ENCODE results near the gene INTU. TPM values are rescaled to one million over a fixed set of nuclear protein-coding genes. Genes with fewer than 3 reads are reported as not detected.

Gene INTU
- polyA plus RNA-seq, 2 of the 4 experiments (the other 2 are of a cell fraction) = 1.8 to 4.7 TPM

DNA sequence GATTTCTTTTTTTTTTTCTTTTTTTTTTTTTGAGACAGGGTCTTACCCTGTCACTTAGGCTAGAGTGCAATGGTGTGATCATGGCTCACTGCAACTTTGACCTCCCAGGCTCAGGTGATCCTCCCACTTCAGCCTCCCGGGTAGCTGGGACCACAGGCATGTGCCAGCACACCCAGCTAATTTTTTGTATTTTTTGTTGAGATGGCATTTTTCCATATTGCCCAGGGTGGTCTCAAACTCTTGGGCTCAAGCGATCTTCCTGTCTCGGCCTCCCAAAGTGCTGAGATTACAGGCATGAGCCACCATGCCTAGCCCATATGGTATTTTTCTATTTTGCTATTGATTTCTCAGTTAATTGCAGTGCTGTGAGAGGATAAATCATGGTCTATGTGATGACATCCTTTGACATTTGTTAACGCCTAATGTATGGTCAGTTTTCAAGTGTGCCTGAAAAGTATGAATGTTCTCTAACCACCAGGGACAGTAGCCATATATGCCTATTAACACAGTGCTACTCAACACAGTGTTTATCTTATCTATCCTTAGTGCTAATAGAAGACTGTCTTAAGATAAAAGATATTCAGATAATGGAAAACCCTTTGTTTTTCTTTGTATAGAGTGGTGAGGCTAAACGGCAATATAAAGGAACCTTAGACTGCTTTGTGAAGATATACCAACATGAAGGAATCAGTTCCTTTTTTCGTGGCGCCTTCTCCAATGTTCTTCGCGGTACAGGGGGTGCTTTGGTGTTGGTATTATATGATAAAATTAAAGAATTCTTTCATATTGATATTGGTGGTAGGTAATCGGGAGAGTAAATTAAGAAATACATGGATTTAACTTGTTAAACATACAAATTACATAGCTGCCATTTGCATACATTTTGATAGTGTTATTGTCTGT is 140.3 kb downstream of the INTU start:
- H3K9me3 ChIP-seq = no peaks in the 10 kb centered on the region
- CTCF ChIA-PET = interaction anchor here (0.6 kb wide), 1 partner anchor 49 kb away, joined by 3 read pairs; no protein-coding TSS in a partner anchor
- TF ChIP-seq EP300 (IDR thresholded peaks at IDR 0.05) (no peak), MAFK (IDR thresholded peaks at IDR 0.05; ENCODE audit: partially characterized antibody) (peak; percentile 27)
- H3K27ac ChIP-seq = no peak overlapping the region
- peaks cover 6% of the 10 kb centered on the region; the same call in 1 of the 3 replicates for H3K4me1 ChIP-seq
- ATAC-seq (no peak), DNase-seq (ENCODE audit: low read depth in 1 of 2, low spot score in 1 of 2) (no peak), FAIRE-seq (no peak)
- no peak overlapping the region for H3K4me2 ChIP-seq
- H3K4me3 ChIP-seq = no peak overlapping the region
- POLR2A ChIA-PET = no interaction called here
- WGBS (ENCODE audit: missing lambda C conversion rate) = 90% methylated on average over 10 of the region's 10 CpGs

DNA sequence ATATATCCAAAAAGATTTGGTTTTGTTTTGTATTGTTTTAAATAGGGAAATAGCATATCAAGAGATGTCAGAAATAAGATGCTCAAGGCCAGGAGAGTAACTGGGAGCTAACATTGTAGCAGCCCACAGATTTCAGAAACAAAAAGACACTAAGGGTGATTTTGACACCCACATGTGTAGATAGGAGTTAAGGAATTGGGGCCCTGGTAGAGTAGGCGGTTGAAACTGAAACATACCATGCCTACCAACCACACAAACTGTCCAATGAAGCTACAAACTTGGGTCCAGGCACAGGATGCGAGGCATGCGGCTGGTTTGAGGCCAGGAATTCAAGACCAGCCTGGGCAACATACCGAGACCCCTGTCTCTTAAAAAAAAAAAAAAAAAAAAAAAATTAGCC is 143.1 kb downstream of the INTU start:
- peaks cover 6% of the 10 kb centered on the region; the same call in 1 of the 3 replicates for H3K4me1 ChIP-seq
- TF ChIP-seq, protein P1, sequence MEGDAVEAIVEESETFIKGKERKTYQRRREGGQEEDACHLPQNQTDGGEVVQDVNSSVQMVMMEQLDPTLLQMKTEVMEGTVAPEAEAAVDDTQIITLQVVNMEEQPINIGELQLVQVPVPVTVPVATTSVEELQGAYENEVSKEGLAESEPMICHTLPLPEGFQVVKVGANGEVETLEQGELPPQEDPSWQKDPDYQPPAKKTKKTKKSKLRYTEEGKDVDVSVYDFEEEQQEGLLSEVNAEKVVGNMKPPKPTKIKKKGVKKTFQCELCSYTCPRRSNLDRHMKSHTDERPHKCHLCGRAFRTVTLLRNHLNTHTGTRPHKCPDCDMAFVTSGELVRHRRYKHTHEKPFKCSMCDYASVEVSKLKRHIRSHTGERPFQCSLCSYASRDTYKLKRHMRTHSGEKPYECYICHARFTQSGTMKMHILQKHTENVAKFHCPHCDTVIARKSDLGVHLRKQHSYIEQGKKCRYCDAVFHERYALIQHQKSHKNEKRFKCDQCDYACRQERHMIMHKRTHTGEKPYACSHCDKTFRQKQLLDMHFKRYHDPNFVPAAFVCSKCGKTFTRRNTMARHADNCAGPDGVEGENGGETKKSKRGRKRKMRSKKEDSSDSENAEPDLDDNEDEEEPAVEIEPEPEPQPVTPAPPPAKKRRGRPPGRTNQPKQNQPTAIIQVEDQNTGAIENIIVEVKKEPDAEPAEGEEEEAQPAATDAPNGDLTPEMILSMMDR (IDR thresholded peaks at IDR 0.05) = no peak
- TF ChIP-seq, protein P2, sequence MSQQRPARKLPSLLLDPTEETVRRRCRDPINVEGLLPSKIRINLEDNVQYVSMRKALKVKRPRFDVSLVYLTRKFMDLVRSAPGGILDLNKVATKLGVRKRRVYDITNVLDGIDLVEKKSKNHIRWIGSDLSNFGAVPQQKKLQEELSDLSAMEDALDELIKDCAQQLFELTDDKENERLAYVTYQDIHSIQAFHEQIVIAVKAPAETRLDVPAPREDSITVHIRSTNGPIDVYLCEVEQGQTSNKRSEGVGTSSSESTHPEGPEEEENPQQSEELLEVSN (IDR thresholded peaks at IDR 0.05; ENCODE audit: borderline replicate concordance, low read depth) = no peak
- no peak for TF ChIP-seq TFCP2L1 (CRISPR knock-in tag; IDR thresholded peaks at IDR 0.05)
- TF ChIP-seq, protein P3, sequence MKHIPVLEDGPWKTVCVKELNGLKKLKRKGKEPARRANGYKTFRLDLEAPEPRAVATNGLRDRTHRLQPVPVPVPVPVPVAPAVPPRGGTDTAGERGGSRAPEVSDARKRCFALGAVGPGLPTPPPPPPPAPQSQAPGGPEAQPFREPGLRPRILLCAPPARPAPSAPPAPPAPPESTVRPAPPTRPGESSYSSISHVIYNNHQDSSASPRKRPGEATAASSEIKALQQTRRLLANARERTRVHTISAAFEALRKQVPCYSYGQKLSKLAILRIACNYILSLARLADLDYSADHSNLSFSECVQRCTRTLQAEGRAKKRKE (CRISPR knock-in tag; IDR thresholded peaks at IDR 0.05; ENCODE audit: low read depth) = no peak
- TF ChIP-seq JUN (IDR thresholded peaks at IDR 0.05) = no peak
- no peak for TF ChIP-seq KDM1A (IDR thresholded peaks at IDR 0.05; ENCODE audit: low read depth)
- no peak for TF ChIP-seq SMC3 (IDR thresholded peaks at IDR 0.05)
- no peak for TF ChIP-seq CEBPB (IDR thresholded peaks at IDR 0.05)
- H3K27ac ChIP-seq = no peak overlapping the region
- 92% methylated on average over 4 of the region's 4 CpGs for WGBS (ENCODE audit: missing lambda C conversion rate)
- H3K4me3 ChIP-seq = no peak overlapping the region
- DNase-seq (ENCODE audit: low read depth in 1 of 2, low spot score in 1 of 2) (no peak), FAIRE-seq (no peak), ATAC-seq (no peak)
- H3K9me3 ChIP-seq = no peaks in the 10 kb centered on the region
- H3K4me2 ChIP-seq = no peak overlapping the region; the same call in 2 of the 3 replicates
- ChIA-PET CTCF (no interaction called here), POLR2A (no interaction called here)

Other genes with a start within 250 kb of the INTU start
- gene SLC25A31, start 97.4 kb downstream of the INTU start, polyA plus RNA-seq (2011; rRNA removed) = not detected in 2 replicates
- gene SLC25A31, start 97.4 kb downstream of the INTU start, polyA plus RNA-seq (2017; fragmentation: RNase III; extraction: RNeasy Plus Mini Kit Qiagen cat#74134 plus additional on column Dnase treatment) = not detected in 3 replicates
- 9.2 and 12.1 TPM in 2 replicates for gene HSPA4L, start 149.4 kb downstream of the INTU start, polyA plus RNA-seq (2011; rRNA removed)
- gene HSPA4L, start 149.4 kb downstream of the INTU start, polyA plus RNA-seq (2017; fragmentation: RNase III; extraction: RNeasy Plus Mini Kit Qiagen cat#74134 plus additional on column Dnase treatment) = 10.3 to 14.8 TPM (median 10.9 TPM) in 3 replicates
- gene PLK4, start 247.9 kb downstream of the INTU start, polyA plus RNA-seq (2011; rRNA removed) = 28.5 and 34.2 TPM in 2 replicates
- 15.6 to 18.4 TPM (median 17.8 TPM) in 3 replicates for gene PLK4, start 247.9 kb downstream of the INTU start, polyA plus RNA-seq (2017; fragmentation: RNase III; extraction: RNeasy Plus Mini Kit Qiagen cat#74134 plus additional on column Dnase treatment)